Measurements from ENCODE around the gene ATE1.
"Not testable (repeated sequence)": the region's sequence is repeated elsewhere in the genome, so short reads cannot be mapped to it uniquely, and the experiment has no call there.

ATE1 gene

DNA sequence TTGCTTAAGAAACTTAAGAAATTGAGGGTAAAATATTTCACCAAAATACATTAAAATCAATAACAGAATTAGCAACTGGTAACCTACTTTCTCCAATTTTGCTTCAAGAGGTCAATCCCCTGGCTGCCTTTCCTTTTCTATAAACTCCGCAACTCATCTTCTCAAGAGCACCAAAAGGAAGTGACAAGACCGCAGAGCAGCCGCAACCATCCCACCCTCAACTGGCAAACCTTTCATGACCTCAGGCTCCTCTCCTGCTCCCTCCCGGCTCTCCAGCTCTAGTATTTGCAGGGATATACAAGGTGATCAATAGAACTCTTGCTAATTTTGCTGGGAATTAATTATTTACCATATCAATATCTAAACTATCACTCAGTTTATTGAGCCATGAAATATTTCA lies 88.9 kb downstream of the ATE1 start:
- DNase-seq (ENCODE audit: low read depth): no peak
- H3K4me3 ChIP-seq (ENCODE audit: low read depth, low read length): no peak overlapping the region

DNA sequence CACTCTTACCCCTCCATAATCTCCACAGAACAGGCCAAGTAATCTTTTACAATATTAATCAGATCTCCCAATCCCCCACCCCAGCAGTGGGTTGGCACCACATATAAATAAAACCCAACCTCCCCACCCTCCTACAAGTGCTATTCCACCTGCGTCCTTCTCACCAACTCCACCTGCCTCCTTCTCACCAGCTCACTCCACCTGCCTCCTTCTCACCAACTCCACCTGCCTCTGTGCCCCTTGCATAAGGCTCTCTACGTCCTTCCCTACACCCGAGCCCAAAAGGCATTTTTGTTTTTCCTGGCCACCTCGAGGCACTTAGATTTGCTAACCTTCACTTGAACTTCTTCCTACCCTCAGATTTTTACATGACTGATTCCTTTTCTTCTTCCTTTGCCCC lies 89.7 kb downstream of the ATE1 start:
- DNase-seq (ENCODE audit: low read depth): no peak
- no peak overlapping the region for H3K4me3 ChIP-seq (ENCODE audit: low read depth, low read length)

DNA sequence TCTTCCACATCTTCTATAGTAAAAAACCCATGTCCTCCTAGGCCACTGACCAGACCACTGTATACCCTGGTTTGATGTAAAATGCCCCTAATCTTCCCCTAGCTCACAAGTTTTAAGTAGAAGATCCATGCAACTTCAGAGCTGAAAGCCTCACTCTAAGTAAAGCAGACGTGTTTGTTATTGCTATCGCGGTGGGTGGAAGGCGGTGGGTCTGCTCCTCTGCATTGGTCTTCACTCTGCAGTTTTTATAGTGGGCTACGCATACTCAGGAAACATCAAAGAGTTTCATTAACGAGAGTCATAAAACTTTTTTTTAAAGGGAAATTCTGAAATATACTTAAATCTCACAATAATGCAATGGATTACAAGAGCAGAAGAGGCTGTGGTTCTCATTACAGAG lies 91.7 kb downstream of the ATE1 start:
- no peak for DNase-seq (ENCODE audit: low read depth)
- H3K4me3 ChIP-seq (ENCODE audit: low read depth, low read length): no peak overlapping the region

DNA sequence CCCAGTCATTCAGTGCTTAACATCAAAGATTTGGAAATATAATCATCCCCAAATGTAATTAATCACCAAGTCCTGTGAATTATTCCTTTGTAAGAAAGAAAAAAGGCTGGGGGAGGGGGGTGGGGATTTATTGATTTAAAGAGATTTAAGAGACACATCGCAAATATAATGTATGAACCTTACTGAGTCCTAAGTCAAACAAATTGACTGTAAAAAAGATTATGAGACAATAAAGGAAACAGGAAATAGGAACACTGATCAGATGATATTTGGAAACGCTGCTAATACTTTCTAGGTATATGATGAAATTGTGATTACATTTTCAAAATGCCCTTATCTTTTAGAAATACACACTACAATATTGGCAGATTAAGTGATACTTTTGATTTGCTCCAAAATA lies 92.5 kb downstream of the ATE1 start:
- no peak for DNase-seq (ENCODE audit: low read depth)
- H3K4me3 ChIP-seq (ENCODE audit: low read depth, low read length): no peak overlapping the region

DNA sequence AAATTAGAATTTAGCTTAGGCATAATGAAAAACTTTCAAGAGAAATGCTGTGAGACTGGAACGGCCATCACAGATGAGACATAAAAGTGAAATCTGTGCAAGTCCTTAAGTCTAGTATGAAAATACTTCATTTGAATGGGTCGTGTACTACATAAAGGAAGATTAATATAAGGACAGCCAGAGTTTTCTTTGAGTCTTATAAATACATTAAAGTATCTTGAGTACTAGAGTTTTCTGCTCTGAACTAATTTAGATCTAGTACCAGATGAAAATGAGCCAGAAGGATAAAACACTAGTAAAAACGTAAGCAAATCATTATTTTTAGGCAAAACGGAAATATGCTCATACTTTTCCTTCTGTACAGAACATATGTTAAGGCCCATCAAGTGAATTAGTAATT lies 93.1 kb downstream of the ATE1 start:
- no peak overlapping the region for H3K4me3 ChIP-seq (ENCODE audit: low read depth, low read length)
- DNase-seq (ENCODE audit: low read depth): no peak

DNA sequence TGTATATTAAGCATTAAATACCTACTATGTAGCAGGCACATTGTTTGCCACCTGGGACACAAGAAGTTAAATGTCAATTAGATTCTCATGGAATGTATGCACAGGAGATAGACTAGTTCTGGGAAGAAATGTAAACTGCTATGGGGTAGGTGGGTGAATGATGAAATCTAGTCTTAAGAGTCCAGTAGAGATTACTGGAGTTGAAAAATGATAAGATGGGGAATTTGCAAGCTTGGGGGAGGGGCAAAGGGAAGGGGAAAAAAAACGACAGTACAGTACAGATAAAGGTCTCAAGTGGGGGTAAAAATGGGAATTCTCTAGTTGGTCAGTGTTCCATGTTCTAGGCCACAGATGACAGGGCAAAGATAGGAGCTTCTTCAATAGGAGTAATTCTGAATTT lies 94.4 kb downstream of the ATE1 start:
- no peak overlapping the region for H3K4me3 ChIP-seq (ENCODE audit: low read depth, low read length)
- no peak for DNase-seq (ENCODE audit: low read depth)

DNA sequence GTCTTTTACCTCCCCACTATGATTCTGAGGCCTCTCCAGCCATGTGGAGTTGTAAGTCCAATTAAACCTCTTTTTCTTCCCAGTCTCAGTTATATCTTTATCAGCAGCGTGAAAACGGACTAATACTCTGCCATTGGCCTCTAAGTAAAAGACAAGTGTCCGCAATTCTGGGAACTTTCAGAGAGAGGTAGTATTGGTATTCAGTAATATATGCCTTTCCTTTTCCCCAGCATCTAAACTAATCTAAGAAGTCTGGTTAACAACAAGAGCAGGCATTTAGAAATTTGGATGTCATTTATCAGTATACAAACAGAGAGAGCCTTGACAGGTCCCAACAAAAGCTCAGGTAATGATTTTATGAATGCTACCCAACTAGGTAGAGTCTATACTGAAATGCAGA lies 95.2 kb downstream of the ATE1 start:
- no peak for DNase-seq (ENCODE audit: low read depth)
- H3K4me3 ChIP-seq (ENCODE audit: low read depth, low read length): no peak overlapping the region

DNA sequence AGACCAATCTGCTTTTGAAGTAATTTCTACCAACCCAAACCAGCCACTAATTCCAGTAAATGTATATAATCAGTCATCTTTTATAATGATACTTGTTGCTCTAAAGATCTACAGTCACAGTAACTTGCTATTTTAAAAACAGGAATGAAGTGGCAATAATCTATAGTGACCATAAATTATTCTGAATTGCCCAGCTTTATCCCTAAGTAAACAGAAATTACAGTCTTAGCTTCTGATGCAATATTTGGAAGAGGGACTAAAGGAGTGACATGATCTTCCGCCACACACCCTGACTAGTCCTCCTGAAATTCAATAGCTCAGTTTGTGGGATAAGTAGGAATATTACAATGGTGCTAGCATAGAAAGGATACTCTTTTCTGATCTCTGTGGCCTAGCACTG lies 96.1 kb downstream of the ATE1 start:
- H3K4me3 ChIP-seq (ENCODE audit: low read depth, low read length): no peak overlapping the region
- no peak for DNase-seq (ENCODE audit: low read depth)

DNA sequence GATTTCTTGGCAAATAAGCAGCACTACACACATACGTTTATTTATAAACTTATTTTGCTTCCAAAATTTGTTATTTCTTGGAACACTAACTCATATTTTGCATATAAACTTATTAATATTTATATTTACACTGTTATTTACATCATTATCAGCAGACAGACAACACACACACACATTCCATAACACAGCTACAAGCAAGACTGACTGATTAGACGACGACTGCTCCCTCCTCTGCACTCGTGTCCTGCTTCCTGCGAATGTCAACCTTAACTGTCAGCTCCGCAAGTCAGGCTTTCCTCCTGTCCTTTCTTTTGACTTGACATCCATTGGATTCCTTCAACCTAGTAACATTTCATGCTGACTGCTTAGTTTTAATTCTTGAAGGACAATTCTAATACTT lies 96.6 kb downstream of the ATE1 start:
- no peak overlapping the region for H3K4me3 ChIP-seq (ENCODE audit: low read depth, low read length)
- DNase-seq (ENCODE audit: low read depth): no peak

DNA sequence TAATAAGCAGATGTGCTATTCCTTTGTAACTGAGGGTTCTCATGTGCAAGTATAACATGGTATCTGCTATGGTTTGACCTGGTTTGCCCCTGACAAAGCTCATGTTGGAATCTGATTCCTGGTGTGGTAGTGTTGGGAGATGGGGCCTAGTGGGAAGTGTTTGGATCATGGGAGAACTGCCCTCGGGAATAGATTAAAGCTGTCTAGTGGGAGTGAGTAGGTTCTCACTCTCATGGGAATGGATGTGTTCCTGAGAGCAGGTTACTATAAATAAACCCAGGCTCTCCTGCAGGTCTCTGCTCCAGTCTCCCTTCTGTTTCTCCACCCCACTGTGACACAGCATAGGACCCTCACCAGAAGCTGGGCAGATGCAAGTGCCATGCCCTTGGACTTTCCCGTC lies 97.7 kb downstream of the ATE1 start:
- no peak overlapping the region for H3K4me3 ChIP-seq (ENCODE audit: low read depth, low read length)
- DNase-seq (ENCODE audit: low read depth): no peak

DNA sequence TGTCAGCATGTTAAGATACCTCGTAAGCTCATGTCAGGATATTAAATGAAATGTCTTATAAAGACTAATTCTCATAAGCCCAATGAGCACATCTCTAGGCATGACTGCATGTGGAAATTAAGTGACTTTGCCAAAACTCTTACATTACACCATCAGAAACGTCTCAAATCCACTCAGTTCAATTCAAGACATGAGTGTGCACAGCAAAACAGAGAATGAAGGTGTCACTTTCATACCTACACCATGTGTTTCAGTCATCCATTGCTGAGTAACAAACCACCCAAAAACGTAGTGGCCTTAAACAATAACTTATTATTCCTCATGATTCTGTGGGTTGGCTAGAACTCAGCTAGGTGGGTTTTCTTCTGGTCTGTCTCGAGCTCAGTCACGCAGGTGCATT lies 99.8 kb downstream of the ATE1 start:
- H3K4me3 ChIP-seq (ENCODE audit: low read depth, low read length): no peak overlapping the region
- DNase-seq (ENCODE audit: low read depth): no peak

DNA sequence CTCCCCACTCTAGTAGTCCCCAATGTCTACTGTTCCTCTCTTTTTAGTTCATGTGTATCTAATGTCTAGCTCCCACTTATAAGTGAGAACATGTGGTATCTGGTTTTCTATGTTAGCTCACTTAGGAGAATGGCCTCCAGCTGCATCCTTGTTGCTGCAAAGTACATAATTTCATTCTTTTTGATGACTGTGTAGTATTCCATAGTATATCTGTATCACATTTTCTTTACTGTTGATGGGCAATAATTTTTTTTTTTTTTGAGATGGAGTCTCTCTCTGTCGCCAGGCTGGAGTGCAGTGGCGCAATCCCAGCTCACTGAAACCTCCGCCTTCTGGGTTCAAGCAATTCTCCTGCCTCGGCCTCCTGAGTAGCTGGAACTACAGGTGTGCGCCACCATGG lies 101.1 kb downstream of the ATE1 start:
- H3K4me3 ChIP-seq (ENCODE audit: low read depth, low read length); DNase-seq (ENCODE audit: low read depth): not testable (repeated sequence)

DNA sequence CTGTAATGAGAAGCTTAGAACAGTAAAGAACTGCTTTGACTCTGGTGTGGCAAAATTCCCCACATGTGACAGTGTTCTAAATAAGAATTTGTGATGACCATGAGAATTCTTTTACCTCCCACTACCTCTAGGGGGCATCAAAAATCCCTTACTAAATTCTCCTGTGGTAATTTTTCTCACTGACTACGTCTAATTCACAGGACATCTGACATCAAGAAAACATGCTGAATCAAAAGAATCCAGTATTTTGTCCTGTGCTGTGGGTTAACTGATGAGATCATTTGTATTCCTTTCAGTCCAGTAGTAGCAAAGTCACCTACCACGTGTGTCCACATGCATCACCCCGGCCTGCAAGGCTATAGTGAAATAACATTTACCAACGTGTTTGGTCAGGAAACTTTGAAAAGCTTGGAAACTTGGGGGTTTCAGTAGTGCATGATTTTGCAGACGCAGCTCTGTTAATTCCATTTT lies 103.8 kb downstream of the ATE1 start:
- no peak overlapping the region for H3K4me3 ChIP-seq (ENCODE audit: low read depth, low read length)
- DNase-seq (ENCODE audit: low read depth): no peak

DNA sequence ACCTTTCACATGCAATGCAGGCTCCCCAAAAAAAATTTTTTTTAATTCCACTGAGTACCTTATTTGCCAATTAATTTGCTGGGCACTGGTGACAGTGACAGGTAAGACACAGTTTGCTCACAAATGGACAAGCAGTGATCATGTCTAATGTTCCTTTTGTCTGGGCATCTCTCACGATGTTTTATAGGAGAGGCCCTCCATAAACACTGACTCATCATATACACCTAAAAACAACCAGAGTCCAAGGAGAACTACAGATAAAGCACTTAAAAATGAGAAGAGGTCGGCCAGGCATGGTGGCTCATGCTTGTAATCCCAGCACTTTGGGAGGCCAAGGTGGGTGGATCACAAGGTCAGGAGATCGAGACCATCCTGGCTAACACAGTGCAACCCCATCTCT lies 105.1 kb downstream of the ATE1 start:
- DNase-seq (ENCODE audit: low read depth): no peak
- no peak overlapping the region for H3K4me3 ChIP-seq (ENCODE audit: low read depth, low read length)

DNA sequence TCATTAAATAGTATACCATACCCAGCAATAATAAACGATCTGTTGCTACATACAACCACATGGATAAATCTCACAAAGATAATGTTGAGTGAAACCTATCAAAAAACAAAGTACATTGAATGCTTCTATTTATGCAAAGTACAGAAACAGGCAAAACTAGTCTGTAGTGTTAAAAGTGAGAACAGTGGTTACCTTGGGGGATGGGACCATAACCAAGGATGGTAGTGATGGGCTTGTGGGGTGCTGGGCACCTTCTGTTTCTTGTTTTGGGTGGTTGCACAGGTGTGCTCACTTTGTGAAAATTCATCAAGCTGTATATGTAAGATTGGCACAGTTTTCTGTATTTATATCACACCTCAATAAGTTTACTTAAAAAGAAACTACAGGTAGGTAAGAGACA lies 105.7 kb downstream of the ATE1 start:
- no peak overlapping the region for H3K4me3 ChIP-seq (ENCODE audit: low read depth, low read length)
- DNase-seq (ENCODE audit: low read depth): no peak

DNA sequence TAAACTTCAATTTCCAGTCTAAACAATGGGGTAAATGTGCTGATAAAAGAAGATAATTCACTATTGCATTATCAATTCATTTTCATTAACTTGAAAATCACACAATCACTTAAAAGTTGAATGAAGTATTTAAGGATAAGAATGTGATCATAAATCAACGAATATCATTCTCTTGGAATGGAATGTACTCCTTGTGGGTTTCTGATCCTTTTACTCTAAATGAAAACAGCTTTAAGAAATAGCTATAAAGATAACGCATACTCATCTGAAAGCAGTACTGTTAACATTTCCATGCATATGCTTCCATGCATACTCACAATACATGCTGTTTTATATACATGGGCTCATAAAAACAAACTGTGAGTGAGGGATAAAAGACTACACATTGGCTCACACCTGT lies 108.8 kb downstream of the ATE1 start:
- no peak overlapping the region for H3K4me3 ChIP-seq (ENCODE audit: low read depth, low read length)
- no peak for DNase-seq (ENCODE audit: low read depth)

DNA sequence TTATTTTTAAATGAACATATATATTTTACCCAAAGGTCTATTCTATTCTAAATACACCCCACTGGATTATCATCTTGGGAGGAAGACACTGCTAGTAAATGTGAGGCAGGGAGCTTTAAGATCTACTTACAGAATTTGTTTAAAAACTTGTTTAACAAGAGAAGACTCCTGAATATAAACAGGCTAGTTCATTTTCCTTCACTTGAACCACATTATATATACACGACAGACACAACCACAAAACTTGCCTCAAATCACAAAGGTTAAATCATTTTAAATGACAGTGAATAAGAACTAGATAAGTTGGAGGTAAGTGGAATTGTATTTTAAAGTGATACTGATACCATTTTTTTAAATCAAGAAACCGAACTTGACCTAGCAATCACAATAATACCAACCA lies 109.2 kb downstream of the ATE1 start:
- no peak for DNase-seq (ENCODE audit: low read depth)
- no peak overlapping the region for H3K4me3 ChIP-seq (ENCODE audit: low read depth, low read length)

DNA sequence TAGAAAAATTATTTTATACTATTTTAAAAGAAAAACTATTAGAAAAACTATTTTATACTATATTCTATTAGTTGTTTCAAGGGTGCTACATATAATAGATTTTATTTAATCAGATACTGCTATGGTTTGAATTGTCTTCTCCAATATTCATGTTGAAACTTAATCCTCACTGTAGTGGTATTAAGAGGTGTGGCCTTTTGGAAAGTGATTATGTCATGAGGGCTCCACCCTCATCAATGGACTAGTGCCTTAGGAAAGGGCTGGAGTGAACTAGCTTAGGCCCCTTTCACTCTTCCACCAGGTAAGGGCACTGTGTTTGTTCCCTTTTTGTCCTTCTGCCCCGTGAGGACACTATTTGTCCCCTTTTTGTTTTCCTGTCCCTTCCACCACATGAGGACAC lies 111.6 kb downstream of the ATE1 start:
- DNase-seq (ENCODE audit: low read depth): no peak
- H3K4me3 ChIP-seq (ENCODE audit: low read depth, low read length): no peak overlapping the region

DNA sequence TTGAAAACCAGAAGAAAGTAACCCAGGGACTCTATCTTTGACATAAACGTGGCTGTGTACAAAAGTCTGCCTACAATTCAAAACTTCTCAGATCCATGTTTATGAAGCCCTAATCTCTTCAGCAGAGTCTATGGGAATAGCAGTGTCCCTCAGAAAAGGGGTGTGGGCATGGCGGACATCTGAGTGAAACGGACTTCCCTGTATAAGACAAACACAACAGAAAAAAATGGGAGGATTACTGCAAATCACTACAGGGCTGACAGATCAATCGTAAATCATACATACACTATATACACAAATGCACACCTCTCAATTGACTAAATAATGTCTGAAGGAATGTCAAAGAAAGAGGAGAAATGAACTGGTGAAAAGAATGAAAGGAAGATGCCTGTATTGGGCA lies 114.0 kb downstream of the ATE1 start:
- no peak overlapping the region for H3K4me3 ChIP-seq (ENCODE audit: low read depth, low read length)
- no peak for DNase-seq (ENCODE audit: low read depth)

DNA sequence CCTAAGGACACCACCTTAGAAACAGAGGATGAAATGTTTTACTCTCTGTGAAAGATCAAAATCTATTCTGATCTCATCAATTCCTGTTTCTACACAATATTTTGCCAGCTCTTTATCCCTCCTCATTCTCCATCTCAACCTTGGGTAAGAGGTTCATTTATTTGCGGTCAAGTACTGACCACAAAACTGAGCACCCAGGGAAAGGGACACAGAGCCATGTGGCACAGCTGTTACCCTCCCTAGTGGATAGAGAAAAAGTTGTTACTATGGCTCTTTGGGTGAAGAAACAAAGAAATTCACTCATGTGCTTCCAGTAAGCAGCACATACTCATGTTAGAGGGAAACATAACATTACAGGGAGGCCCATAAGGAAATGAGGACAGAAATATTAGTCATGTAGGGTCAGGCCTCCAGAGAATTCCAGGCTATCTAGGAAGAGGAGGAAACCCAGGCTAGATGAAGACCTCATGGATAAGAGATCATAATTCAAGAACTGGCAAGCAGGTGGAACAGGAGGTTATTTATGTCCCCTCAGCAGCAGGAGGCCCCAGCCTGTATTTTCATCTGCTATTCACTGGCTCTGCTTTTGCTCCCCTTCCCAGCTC lies 114.5 kb downstream of the ATE1 start:
- DNase-seq (ENCODE audit: low read depth): no peak
- H3K4me3 ChIP-seq (ENCODE audit: low read depth, low read length): no peak overlapping the region

DNA sequence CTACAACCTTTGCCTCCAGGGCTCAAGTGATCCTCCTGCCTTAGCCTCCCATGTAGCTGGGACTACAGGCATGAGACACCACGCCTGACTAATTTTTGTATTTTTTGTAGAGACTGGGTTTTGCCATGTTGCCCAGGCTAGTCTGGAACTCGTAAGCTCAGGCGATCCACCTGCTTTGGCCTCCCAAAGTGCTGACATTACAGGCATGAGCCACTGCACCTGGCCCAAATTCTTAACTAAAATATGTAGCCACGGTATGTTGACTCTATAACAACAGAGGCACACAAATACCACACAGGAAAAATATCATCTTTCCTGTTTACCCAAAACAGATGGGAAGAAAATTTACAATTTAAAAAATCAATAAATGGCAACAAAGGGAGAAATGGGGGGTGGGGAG lies 115.8 kb downstream of the ATE1 start:
- DNase-seq (ENCODE audit: low read depth): no peak

DNA sequence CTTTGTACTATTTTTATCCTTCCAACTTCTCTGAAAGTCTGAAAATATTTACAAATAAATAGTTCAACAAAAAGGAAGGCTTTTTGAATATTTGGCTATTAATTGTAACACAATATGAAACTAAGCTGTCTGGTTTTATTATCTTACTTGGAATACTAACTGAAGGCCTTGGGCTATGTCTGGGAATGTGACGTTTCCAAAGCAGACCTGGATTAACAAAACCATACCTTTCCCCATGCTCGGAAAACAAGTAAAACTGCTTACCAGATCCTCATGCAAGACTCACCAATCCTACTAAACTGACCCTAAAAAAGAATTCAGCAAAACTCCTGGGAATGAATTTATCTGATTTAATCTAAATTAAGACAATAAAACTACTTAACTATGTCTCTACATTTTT lies 116.4 kb downstream of the ATE1 start:
- no peak for DNase-seq (ENCODE audit: low read depth)
- H3K4me3 ChIP-seq (ENCODE audit: low read depth, low read length): no peak overlapping the region

More for the DNA sequence above, 115.8 kb downstream of the ATE1 start:
- H3K4me3 ChIP-seq (ENCODE audit: low read depth, low read length): no peak overlapping the region

Data from skeletal muscle cell (primary cell).